Measurements from ENCODE around the gene FLNB.

FLNB gene

DNA sequence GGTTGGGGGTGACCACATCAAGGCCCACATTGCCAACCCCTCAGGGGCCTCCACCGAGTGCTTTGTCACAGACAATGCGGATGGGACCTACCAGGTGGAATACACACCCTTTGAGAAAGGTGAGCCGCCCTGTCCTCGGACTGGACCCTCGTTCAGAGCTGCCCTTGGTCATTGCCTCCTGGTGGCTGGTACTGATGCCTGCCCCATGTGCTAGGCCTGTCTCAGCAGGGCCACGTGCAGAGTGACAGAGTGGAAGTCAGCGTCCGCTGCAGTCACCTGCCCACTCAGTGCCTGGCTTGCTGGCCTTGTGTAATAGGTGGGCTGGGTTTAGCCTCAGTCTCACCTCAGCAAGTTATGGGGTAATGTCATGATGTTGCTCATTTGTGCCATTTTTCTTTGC lies 116.2 kb downstream of the FLNB start:
- H3K36me3 Mint-ChIP-seq = peaks cover 29% of the 10 kb centered on the region
- CTCF ChIA-PET = no interaction called here
- peaks cover 2% of the 10 kb centered on the region for H3K9me3 Mint-ChIP-seq
- no peaks in the 10 kb centered on the region for H3K27me3 Mint-ChIP-seq
- DNase-seq = no peak
- H3K4me3 Mint-ChIP-seq = no peak overlapping the region
- peaks cover 10% of the 10 kb centered on the region for H3K4me1 Mint-ChIP-seq
- no peak overlapping the region for H3K27ac Mint-ChIP-seq

DNA sequence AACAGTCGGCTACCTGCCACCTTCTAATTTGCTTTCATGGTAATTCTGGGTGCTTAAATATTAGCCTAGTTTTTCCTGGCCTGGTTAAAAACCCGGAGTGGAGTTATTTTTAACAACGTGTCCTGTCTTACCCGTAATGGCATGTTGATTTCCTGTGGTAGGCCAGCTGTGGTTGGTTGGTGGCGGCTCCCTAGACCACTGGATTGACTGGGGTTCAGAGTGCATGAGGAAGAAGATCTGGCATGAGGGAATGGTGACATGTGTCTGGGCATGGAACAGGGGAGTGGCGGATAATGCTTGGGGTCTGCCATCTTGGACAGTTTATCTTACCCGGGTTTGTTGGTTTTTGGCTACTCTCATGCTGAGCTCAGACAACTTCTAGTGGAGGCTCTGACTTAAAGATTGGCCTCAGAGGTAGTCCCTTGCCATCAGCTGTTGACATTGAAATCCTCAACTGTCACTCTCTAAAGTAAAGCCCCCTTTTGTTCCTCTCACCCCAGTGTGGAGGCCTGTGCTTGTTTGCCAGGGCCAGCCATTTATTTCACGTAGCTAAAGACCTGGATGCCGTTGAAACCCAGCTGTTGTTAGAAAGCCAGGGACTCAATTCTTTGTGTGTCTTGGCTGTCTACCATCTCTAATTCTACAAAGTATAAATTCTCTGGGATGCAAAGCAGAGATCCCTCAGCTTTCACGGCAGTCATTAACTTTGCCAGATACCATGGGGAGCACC lies 121.0 kb downstream of the FLNB start:
- Mint-ChIP-seq H3K27ac (no peak overlapping the region), H3K27me3 (no peaks in the 10 kb centered on the region), H3K9me3 (peaks cover 2% of the 10 kb centered on the region), H3K36me3 (peaks cover 31% of the 10 kb centered on the region), H3K4me3 (no peak overlapping the region), H3K4me1 (peaks cover 10% of the 10 kb centered on the region)
- CTCF ChIA-PET = no interaction called here
- DNase-seq = no peak

DNA sequence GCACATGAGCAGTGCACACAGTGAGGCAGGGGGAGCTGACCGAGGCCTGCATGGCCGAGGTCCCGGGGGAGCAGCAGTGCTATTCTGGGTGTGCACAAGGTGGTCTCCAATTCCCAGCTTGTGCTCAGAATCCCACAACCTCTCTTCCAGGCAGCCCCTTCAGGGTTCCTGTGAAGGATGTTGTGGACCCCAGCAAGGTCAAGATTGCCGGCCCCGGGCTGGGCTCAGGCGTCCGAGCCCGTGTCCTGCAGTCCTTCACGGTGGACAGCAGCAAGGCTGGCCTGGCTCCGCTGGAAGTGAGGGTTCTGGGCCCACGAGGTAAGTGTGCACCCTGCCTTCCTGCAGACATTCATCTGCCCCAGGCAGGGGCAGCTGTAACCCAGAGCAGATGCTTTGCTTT lies 122.4 kb downstream of the FLNB start:
- Mint-ChIP-seq H3K4me3 (no peak overlapping the region), H3K9me3 (peaks cover 2% of the 10 kb centered on the region), H3K27ac (no peak overlapping the region), H3K27me3 (no peaks in the 10 kb centered on the region), H3K4me1 (peaks cover 10% of the 10 kb centered on the region), H3K36me3 (peaks cover 34% of the 10 kb centered on the region)
- CTCF ChIA-PET = no interaction called here
- no peak for DNase-seq

GRCh38 chr3:58131101-58131825 lies 123.0 kb downstream of the FLNB start:
- Mint-ChIP-seq H3K36me3 (peaks cover 35% of the 10 kb centered on the region), H3K4me1 (peaks cover 10% of the 10 kb centered on the region), H3K9me3 (peaks cover 2% of the 10 kb centered on the region), H3K4me3 (no peak overlapping the region), H3K27ac (no peak overlapping the region), H3K27me3 (no peaks in the 10 kb centered on the region)
- DNase-seq = no peak
- CTCF ChIA-PET = no interaction called here

GRCh38 chr3:58132850-58133249 lies 124.6 kb downstream of the FLNB start:
- Mint-ChIP-seq H3K4me3 (no peak overlapping the region), H3K4me1 (peaks cover 10% of the 10 kb centered on the region), H3K9me3 (peaks cover 2% of the 10 kb centered on the region), H3K36me3 (peaks cover 29% of the 10 kb centered on the region), H3K27ac (no peak overlapping the region), H3K27me3 (no peaks in the 10 kb centered on the region)
- CTCF ChIA-PET = interaction anchor here (1.0 kb wide), 1 partner anchor 34 kb away, joined by 3 read pairs; no protein-coding TSS in a partner anchor
- no peak for DNase-seq

DNA sequence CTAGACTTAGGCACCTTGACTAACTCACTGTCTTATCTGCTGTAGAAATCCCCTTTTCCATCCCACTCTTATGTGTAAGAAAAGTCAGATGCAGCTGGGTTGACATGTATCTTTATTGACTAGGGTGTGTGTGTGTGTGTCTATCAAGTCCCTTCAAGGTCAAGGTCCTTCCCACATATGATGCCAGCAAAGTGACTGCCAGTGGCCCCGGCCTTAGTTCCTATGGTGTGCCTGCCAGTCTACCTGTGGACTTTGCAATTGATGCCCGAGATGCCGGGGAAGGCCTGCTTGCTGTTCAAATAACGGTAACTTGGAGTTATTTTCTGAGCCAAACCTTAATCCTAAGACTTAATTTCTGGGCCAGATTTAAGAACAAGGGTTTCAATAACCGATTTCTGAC lies 126.2 kb downstream of the FLNB start:
- DNase-seq = no peak
- no peaks in the 10 kb centered on the region for H3K9me3 Mint-ChIP-seq
- CTCF ChIA-PET = interaction anchor here (1.0 kb wide), 1 partner anchor 41 kb away, joined by 3 read pairs; no protein-coding TSS in a partner anchor
- H3K4me3 Mint-ChIP-seq = no peak overlapping the region
- H3K4me1 Mint-ChIP-seq = no peaks in the 10 kb centered on the region
- no peak overlapping the region for H3K27ac Mint-ChIP-seq
- peaks cover 20% of the 10 kb centered on the region for H3K36me3 Mint-ChIP-seq
- no peaks in the 10 kb centered on the region for H3K27me3 Mint-ChIP-seq

DNA sequence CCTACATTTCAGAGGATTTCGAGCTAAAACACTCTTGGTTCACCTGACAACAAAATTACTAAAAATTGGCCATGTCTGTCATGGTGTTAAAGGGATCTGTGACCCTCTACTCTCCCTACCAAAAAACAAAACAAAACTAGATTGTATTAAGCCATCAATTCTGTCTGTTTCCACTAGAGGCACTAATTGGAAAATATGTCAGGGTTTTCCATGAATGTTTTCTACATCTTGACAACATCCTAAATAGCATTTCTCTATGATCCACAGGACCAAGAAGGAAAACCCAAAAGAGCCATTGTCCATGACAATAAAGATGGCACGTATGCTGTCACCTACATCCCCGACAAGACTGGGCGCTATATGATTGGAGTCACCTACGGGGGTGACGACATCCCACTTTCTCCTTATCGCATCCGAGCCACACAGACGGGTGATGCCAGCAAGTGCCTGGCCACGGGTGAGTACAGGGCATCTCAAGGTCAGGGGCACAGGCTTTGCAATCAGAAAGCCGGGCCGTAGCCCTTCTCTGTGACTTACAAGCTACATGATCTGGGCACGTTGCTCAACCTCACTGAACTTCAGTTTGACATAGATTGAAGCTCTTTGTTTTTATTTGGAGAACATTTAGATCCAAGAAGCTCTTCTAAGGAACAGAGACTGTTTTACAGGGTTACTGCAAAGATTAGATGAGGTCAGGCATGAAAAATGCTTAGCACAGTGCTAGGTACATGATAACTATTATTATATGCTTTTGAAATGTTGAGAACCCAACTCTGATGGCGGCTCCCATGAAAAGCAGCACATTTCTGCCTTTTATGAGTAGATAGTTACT lies 127.7 kb downstream of the FLNB start:
- CTCF ChIA-PET = interaction anchor here (0.6 to 1.0 kb wide), 3 partner anchors 31 to 135 kb away, joined by 3 read pairs; no protein-coding TSS in a partner anchor
- Mint-ChIP-seq H3K4me3 (no peak overlapping the region), H3K4me1 (no peaks in the 10 kb centered on the region), H3K36me3 (peaks cover 18% of the 10 kb centered on the region), H3K27ac (no peak overlapping the region), H3K27me3 (no peaks in the 10 kb centered on the region), H3K9me3 (no peaks in the 10 kb centered on the region)
- no peak for DNase-seq

DNA sequence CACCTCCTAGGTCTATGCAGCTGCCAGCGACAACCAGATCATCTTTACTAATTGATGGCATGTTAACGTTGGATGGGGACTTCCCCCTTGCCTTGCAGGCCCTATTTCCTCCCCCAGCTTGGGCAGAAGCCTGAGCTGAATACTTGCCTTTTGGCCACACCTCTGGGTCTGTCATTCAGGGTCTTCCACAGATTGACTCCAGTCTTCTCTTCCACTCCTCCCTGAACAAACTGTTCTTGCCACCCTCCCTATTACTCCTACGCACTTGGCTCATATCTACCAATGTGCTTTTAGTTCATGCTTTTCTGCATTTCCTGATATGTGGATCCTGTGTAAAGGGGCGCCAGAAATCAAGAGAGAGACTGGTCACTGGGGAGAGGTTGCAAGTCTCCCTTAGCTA lies 129.1 kb downstream of the FLNB start:
- Mint-ChIP-seq H3K4me1 (no peaks in the 10 kb centered on the region), H3K27ac (no peak overlapping the region), H3K9me3 (no peaks in the 10 kb centered on the region), H3K4me3 (no peak overlapping the region), H3K36me3 (peaks cover 16% of the 10 kb centered on the region), H3K27me3 (no peaks in the 10 kb centered on the region)
- CTCF ChIA-PET = no interaction called here
- no peak for DNase-seq

DNA sequence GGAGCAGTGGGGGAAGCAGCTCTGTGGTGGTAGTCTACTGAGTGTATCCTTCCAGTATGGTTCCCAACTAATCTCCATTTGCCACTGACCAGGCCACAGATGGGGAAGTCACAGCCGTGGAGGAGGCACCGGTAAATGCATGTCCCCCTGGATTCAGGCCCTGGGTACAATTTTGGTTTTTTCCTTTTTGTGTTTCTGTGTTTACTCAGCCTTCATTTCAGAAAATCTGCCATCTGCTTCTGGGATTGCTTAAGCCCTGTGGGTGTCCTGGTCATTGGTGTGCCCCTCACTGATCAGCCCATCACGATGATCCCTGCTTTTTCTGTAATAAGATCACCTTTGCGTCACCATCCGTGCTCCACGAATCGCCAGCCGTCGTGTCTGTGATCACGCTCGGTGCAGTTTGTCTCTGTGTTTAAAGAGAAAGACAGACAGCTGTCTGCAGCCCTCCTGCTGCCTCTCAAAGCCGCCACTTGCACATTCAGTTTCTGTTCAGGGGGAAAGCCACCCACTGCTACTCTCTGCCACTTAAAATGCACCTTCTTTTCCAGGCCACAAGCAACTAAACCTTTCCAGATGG lies 133.6 kb downstream of the FLNB start:
- Mint-ChIP-seq H3K9me3 (no peaks in the 10 kb centered on the region), H3K27ac (no peak overlapping the region), H3K4me3 (no peak overlapping the region), H3K4me1 (no peaks in the 10 kb centered on the region), H3K36me3 (peaks cover 3% of the 10 kb centered on the region), H3K27me3 (no peaks in the 10 kb centered on the region)
- CTCF ChIA-PET = no interaction called here
- no peak for DNase-seq

- no peak for DNase-seq
Observed at GRCh38 chr3:58143417-58144055, 135.3 kb downstream of the FLNB start.

DNA sequence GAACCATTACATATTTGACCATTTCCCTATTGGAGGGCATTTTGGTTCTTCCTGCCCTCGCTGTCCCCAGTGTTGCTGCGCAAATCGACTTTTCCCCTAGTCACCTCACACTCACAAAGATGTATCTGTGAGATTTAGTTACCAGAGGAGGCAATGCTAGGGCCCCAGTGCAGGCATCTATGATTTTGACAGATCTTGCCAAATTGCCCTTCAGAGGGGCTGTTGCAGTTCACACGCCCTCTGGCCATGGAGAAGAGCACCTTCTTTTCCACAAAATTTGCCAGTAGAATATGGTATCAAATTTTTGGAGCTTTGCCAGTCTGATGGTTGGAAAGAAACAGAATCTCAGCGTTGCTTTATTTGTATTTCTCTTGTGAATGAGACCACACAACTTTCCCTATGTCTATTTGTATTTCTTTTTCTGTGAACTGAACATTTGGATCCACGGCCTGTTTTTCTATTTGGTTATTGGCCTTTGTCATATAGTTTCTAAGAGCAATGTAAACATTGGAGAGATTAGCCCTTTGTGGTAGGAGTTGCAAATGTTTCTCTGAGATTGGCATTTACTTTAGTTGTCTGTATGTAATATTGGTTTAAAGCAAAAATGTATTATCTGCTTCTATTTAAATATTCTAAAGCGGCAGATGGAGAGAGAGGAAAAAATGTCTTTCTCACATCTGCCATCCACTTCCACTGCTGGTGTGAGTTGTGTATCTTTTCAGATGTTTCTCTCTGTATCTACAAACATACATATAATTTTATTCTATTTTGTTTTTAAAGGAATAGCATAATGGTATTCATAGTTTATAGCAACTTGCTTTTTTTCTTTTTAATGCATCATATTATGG lies 136.5 kb downstream of the FLNB start:
- CTCF ChIA-PET = no interaction called here
- Mint-ChIP-seq H3K36me3 (peaks cover 4% of the 10 kb centered on the region), H3K4me3 (no peak overlapping the region), H3K9me3 (no peaks in the 10 kb centered on the region), H3K4me1 (no peaks in the 10 kb centered on the region), H3K27ac (no peak overlapping the region), H3K27me3 (no peaks in the 10 kb centered on the region)
- no peak for DNase-seq

More at GRCh38 chr3:58143417-58144055, 135.3 kb downstream of the FLNB start:
- Mint-ChIP-seq H3K9me3 (no peaks in the 10 kb centered on the region), H3K27me3 (no peaks in the 10 kb centered on the region), H3K36me3 (peaks cover 3% of the 10 kb centered on the region), H3K4me1 (no peaks in the 10 kb centered on the region), H3K4me3 (no peak overlapping the region), H3K27ac (no peak overlapping the region)
- CTCF ChIA-PET = no interaction called here

DNA sequence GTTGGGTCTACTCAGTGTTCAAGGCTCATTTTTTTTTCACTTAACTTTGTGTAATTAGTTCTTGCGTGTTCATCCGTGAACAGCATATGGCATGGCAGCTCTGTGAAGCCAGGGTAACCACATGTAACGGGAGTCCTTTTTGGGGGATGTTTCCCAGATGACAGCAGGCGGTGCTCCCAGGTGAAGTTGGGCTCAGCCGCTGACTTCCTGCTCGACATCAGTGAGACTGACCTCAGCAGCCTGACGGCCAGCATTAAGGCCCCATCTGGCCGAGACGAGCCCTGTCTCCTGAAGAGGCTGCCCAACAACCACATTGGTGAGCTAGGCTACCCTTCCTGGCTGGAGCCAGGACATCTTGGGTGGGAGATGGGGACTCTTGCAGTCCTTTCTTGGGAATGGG lies 139.8 kb downstream of the FLNB start:
- peaks cover 4% of the 10 kb centered on the region for H3K36me3 Mint-ChIP-seq

DNA sequence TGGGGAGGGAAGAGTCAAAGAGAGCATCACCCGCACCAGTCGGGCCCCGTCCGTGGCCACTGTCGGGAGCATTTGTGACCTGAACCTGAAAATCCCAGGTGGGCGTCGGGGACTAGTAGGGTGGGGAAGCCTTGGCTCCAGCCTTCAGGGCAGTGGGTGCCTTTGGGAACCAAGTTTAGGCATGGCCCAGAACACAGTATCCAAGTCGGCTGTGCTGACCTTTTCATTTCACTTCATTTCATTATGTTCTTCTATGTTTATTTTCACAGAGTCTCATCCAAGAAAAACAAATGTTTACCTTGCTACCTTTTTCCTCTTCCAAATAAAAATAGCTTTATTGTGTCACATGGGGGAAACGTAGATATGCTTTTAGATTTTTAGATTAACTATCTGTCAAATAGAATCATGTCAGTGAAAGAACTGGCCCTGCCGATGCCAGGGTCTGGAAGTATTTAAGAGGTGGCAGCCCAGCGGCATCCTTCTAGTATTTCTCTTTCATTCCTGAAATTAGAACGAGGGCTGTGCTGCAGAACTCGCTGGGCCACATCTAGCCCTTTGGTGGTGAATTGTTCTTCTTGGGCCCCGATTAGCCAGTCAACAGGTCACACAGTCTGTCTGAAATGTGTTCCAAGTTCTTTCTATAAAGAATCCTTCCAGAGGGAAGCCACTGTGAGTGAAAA lies 142.0 kb downstream of the FLNB start:
- no peaks in the 10 kb centered on the region for H3K9me3 Mint-ChIP-seq
- DNase-seq = no peak
- no peak overlapping the region for H3K27ac Mint-ChIP-seq
- CTCF ChIA-PET = interaction anchor here (1.4 kb wide), 1 partner anchor 17 kb away, joined by 3 read pairs; no protein-coding TSS in a partner anchor
- H3K4me1 Mint-ChIP-seq = no peaks in the 10 kb centered on the region
- H3K4me3 Mint-ChIP-seq = no peak overlapping the region
- no peaks in the 10 kb centered on the region for H3K27me3 Mint-ChIP-seq
- H3K36me3 Mint-ChIP-seq = peaks cover 2% of the 10 kb centered on the region

More for the DNA sequence above, 139.8 kb downstream of the FLNB start:
- no peaks in the 10 kb centered on the region for H3K27me3 Mint-ChIP-seq
- CTCF ChIA-PET = no interaction called here
- no peak overlapping the region for H3K4me3 Mint-ChIP-seq
- DNase-seq = no peak
- no peak overlapping the region for H3K27ac Mint-ChIP-seq
- H3K4me1 Mint-ChIP-seq = no peaks in the 10 kb centered on the region
- no peaks in the 10 kb centered on the region for H3K9me3 Mint-ChIP-seq

Data from activated naive CD4-positive, alpha-beta T cell treated with anti-CD3 and anti-CD28 coated beads, Interleukin-2, amount 10 ng/mL, durations not matched to agents 7 days and 5 days (primary cell).